Breast epithelium (tissue), 4 donors: Measurements from ENCODE around the gene PPP2R5D. TPM values are rescaled to one million over a fixed set of nuclear protein-coding genes. Genes with fewer than 3 reads are reported as not detected.
"Not testable (repeated sequence)": the region's sequence is repeated elsewhere in the genome, so short reads cannot be mapped to it uniquely, and the experiment has no call there.

Source experiments
- DNase-seq, 2 donors: peaks; one replicate each; pipeline ENCODE4 v3.0.0-alpha.2; 2019; ENCODE audit warnings: low spot score in 2 of 2
- H3K27ac ChIP-seq, 2 donors: fragments of 200-600 bp; sonication (generic) in 1 of 2; one replicate each; pipeline ENCODE4 v1.5.1; 2016 to 2019; ENCODE audit warnings: mild to moderate bottlenecking in 1 of 2
- H3K27me3 ChIP-seq, 2 donors: fragments of 200-600 bp; sonication (generic) in 1 of 2; one replicate each; pipeline versions ENCODE4 v1.5.1 to v1.6.0; 2017 to 2019; ENCODE audit warnings: control low read depth in 1 of 2, mild to moderate bottlenecking in 1 of 2
- H3K36me3 ChIP-seq: fragments of 200-600 bp; one replicate; pipeline ENCODE4 v1.5.1; 2019
- H3K4me1 ChIP-seq, 2 donors: fragments of 200-600 bp; sonication (generic); one replicate each; pipeline ENCODE4 v1.5.1; 2016 to 2019; ENCODE audit warnings: control low read depth in 1 of 2
- H3K4me3 ChIP-seq, 3 donors: fragments of 200-600 bp; sonication (generic); 1 replicate in 2 of 3; 2 replicates in 1 of 3; pipeline ENCODE4 v1.5.1; 2016 to 2019; ENCODE audit warnings: mild to moderate bottlenecking in 3 of 3, moderate library complexity in 2 of 3
- H3K9me3 ChIP-seq, 2 donors: fragments of 200-600 bp; sonication (generic) in 1 of 2; one replicate each; pipeline ENCODE4 v1.5.1; 2016 to 2019; ENCODE audit warnings: control low read depth in 1 of 2
- CTCF ChIP-seq, 3 donors: fragments of 450-650 bp; IDR thresholded peaks; one replicate each; pipeline ENCODE4 v1.5.1; 2016 to 2017; ENCODE audit warnings: antibody characterized with exemption in 3 of 3, mild to moderate bottlenecking in 3 of 3, moderate library complexity in 3 of 3
- POLR2A ChIP-seq: fragments of 450-650 bp; IDR thresholded peaks from one replicate; pipeline ENCODE4 v1.6.1; 2016; ENCODE audit warnings: antibody characterized with exemption, mild to moderate bottlenecking, moderate library complexity
- POLR2AphosphoS5 ChIP-seq, 3 donors: sonication (generic); formaldehyde crosslinking; IDR thresholded peaks; one replicate each; pipeline ENCODE4 v1.6.1; 2017; ENCODE audit warnings: antibody characterized with exemption in 3 of 3
- intact Hi-C: fragments of 100-400 bp; cut with DNase I; formaldehyde crosslinking; loops from one replicate; pipeline ENCODE4 v1.15.1; 2023; ENCODE audit warnings: low total_unique reads
- total RNA-seq, 3 donors: library from RNA; depleted of rRNA; stranded (reverse); fragments of >200 nt; gene quantifications; one replicate each; pipeline ENCODE4 v1.1.0, GENCODE V29; 2016

PPP2R5D gene
- total RNA-seq, 3 donors from 2014 or later, result 25.2 to 35.6 (median 34.7) TPM

- TF ChIP-seq CTCF (IDR thresholded peaks at IDR 0.05) (no peak), POLR2A (no peak), POLR2AphosphoS5 (IDR thresholded peaks at IDR 0.05) (no peak)
- no peaks in the 10 kb centered on the region for H3K4me1 ChIP-seq
- H3K4me3 ChIP-seq, result no peak overlapping the region
- DNase-seq, result no peak
- intact Hi-C loops, result no loop called here
- no peaks in the 10 kb centered on the region for H3K9me3 ChIP-seq
- H3K36me3 ChIP-seq, result no peaks in the 10 kb centered on the region
- no peaks in the 10 kb centered on the region for H3K27me3 ChIP-seq
- H3K27ac ChIP-seq, result no peak overlapping the region
Observed at GRCh38 chr6:42938428-42938796, 46.0 kb upstream of the PPP2R5D start.

GRCh38 chr6:42938987-42939809 is 45.2 kb upstream of the PPP2R5D start:
- Histone ChIP-seq H3K27me3 (no peaks in the 10 kb centered on the region), H3K4me3 (no peak overlapping the region), H3K36me3 (no peaks in the 10 kb centered on the region), H3K27ac (peak overlapping the region in 1 of 2 donors; percentile 50), H3K9me3 (no peaks in the 10 kb centered on the region), H3K4me1 (no peaks in the 10 kb centered on the region)
- TF ChIP-seq CTCF (IDR thresholded peaks at IDR 0.05) (no peak), POLR2A (no peak), POLR2AphosphoS5 (IDR thresholded peaks at IDR 0.05) (no peak)
- DNase-seq, result no peak
- intact Hi-C loops, result no loop called here

GRCh38 chr6:42939810-42940167 is 44.6 kb upstream of the PPP2R5D start:
- no peak for DNase-seq
- Histone ChIP-seq H3K27me3 (no peaks in the 10 kb centered on the region), H3K27ac (no peak overlapping the region), H3K9me3 (no peaks in the 10 kb centered on the region), H3K4me3 (no peak overlapping the region), H3K4me1 (no peaks in the 10 kb centered on the region), H3K36me3 (no peaks in the 10 kb centered on the region)
- no peak for TF ChIP-seq POLR2A
- TF ChIP-seq POLR2AphosphoS5 (IDR thresholded peaks at IDR 0.05), result no peak
- no peak for TF ChIP-seq CTCF (IDR thresholded peaks at IDR 0.05)
- intact Hi-C loops, result no loop called here

GRCh38 chr6:42940493-42941045 is 43.8 kb upstream of the PPP2R5D start:
- DNase-seq, result no peak
- no peaks in the 10 kb centered on the region for H3K4me1 ChIP-seq
- intact Hi-C loops, result no loop called here
- no peak overlapping the region for H3K27ac ChIP-seq
- no peak for TF ChIP-seq POLR2AphosphoS5 (IDR thresholded peaks at IDR 0.05)
- TF ChIP-seq POLR2A, result no peak
- TF ChIP-seq CTCF (IDR thresholded peaks at IDR 0.05), result no peak
- H3K4me3 ChIP-seq, result no peak overlapping the region
- no peaks in the 10 kb centered on the region for H3K27me3 ChIP-seq
- no peaks in the 10 kb centered on the region for H3K36me3 ChIP-seq
- no peaks in the 10 kb centered on the region for H3K9me3 ChIP-seq

DNA sequence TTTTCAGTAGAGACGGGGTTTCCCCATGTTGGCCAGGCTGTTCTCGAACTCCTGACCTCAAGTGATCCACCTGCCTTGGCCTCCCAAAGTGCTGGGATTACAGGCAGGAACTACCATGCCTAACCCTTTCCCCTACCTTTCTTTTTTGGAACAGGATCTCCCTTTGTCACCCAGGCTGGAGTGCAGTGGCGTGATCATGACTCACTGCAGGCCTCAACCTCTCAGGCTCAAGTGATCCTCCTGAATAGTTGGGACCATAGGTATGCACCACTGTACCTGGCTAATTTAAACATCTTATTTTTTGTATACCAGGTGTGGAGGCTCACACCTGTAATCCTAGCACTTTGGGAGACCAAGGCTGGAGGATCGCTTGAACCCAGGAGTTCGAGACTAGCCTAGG is 43.0 kb upstream of the PPP2R5D start:
- H3K4me3 ChIP-seq, intact Hi-C loops, H3K36me3 ChIP-seq, H3K9me3 ChIP-seq, DNase-seq, H3K27me3 ChIP-seq, H3K4me1 ChIP-seq, H3K27ac ChIP-seq: not testable (repeated sequence)
